Suprapubic skin (tissue), 3 donors: ENCODE results near the gene SNAPIN.

ENCODE experiments used
- CTCF ChIP-seq, 2 donors: fragments of 200-600 bp in 1 of 2; fragments of 450-650 bp in 1 of 2; sonication (generic) in 1 of 2; IDR thresholded peaks; one replicate each; pipeline ENCODE4 v1.5.1; 2016 to 2019; ENCODE audit warnings: antibody characterized with exemption in 2 of 2, mild to moderate bottlenecking in 1 of 2, moderate library complexity in 1 of 2
- EP300 ChIP-seq: sonication (generic); formaldehyde crosslinking; IDR thresholded peaks from one replicate; pipeline ENCODE4 v1.6.1; 2017; ENCODE audit warnings: antibody characterized with exemption
- POLR2A ChIP-seq, 2 donors: fragments of 450-650 bp; IDR thresholded peaks; one replicate each; pipeline ENCODE4 v1.6.1; 2017; ENCODE audit warnings: antibody characterized with exemption in 2 of 2, mild to moderate bottlenecking in 2 of 2, moderate library complexity in 2 of 2

- no peak for TF ChIP-seq POLR2A (IDR thresholded peaks at IDR 0.05)
- no peak for TF ChIP-seq CTCF (IDR thresholded peaks at IDR 0.05)
- TF ChIP-seq EP300: no peak
Observed at GRCh38 chr1:153662269-153662668, 3.8 kb downstream of the SNAPIN start.
